B cell (primary cell): ENCODE measurements around the gene TMEM114. TPM values are rescaled to one million over a fixed set of nuclear protein-coding genes. Genes with fewer than 3 reads are reported as not detected.

ENCODE experiments used
- ATAC-seq: fragments of 200-7000 bp; cut with Tn5 transposase; one replicate; pipeline ENCODE4 v1.10.0; 2021; ENCODE audit warnings: low read depth, mild to moderate bottlenecking, moderate number of reproducible peaks, moderate library complexity
- CTCF ChIA-PET: fragments of 350-600 bp; sonication (Branson Sonifier 250); formaldehyde crosslinking; loops from one replicate; lab custom pipeline; 2021; ENCODE audit warnings: antibody characterized with exemption, inconsistent platforms; lab: Charles Lee
- POLR2A ChIA-PET: fragments of 350-600 bp; sonication (Branson Sonifier 250); formaldehyde crosslinking; loops from one replicate; lab custom pipeline; 2021; ENCODE audit warnings: antibody characterized with exemption; lab: Charles Lee
- DNase-seq: peaks from one replicate; pipeline ENCODE4 v3.0.0; 2013
- H2AFZ ChIP-seq: 2 replicates; pipeline ENCODE4 v1.6.1; 2012; ENCODE audit warnings: mild to moderate bottlenecking, low read depth, low read length; ENCODE audit not compliant: insufficient read depth, poor library complexity, severe bottlenecking
- H3K27ac ChIP-seq, 2 donors: 1 replicate in 1 of 2; 2 replicates in 1 of 2; pipeline ENCODE4 v1.5.1; 2012 to 2013; ENCODE audit warnings: low read length in 2 of 2, mild to moderate bottlenecking in 2 of 2, moderate library complexity in 1 of 2
- H3K27me3 ChIP-seq, 4 experiments: fragments of 200-600 bp in 1 of 4; sonication (generic) in 1 of 4; replicated peaks in 1 of 4; 1 replicate in 2 of 4; 2 replicates in 2 of 4; pipeline versions ENCODE4 v1.6.1 to v1.7.0; 2013 to 2016; ENCODE audit warnings: low read length in 3 of 4, mild to moderate bottlenecking in 2 of 4, mixed read lengths in 1 of 4, moderate library complexity in 1 of 4; ENCODE audit not compliant: insufficient read depth in 4 of 4, control insufficient read depth in 3 of 4; ENCODE audit errors: control extremely low read depth in 1 of 4
- H3K36me3 ChIP-seq, 2 experiments: replicated peaks in 1 of 2; 1 replicate in 1 of 2; 2 replicates in 1 of 2; pipeline versions ENCODE4 v1.6.1 to v1.7.1; 2013; ENCODE audit warnings: low read length in 1 of 2; ENCODE audit not compliant: insufficient read depth in 2 of 2, control insufficient read depth in 1 of 2; ENCODE audit errors: control extremely low read depth in 1 of 2, extremely low read depth in 1 of 2
- H3K4me1 ChIP-seq, 2 donors: fragments of 200-600 bp in 1 of 2; sonication (generic) in 1 of 2; 1 replicate in 1 of 2; 2 replicates in 1 of 2; pipeline versions ENCODE4 v1.5.1 to v1.6.1; 2013 to 2017; ENCODE audit warnings: low read length in 2 of 2; ENCODE audit not compliant: control insufficient read depth in 2 of 2, insufficient read depth in 2 of 2
- H3K4me2 ChIP-seq: replicated peaks from 2 replicates; pipeline ENCODE3; 2012; ENCODE audit warnings: mild to moderate bottlenecking, low read depth, low read length; ENCODE audit not compliant: poor library complexity, severe bottlenecking
- H3K4me3 ChIP-seq, 5 experiments: fragments of 200-600 bp in 1 of 5; sonication (generic) in 1 of 5; 1 replicate in 3 of 5; 2 replicates in 2 of 5; pipeline versions ENCODE4 v1.5.1 to v1.7.0; 2011 to 2016; ENCODE audit warnings: low read length in 4 of 5, mild to moderate bottlenecking in 4 of 5, low read depth in 2 of 5, control low read depth in 1 of 5, moderate library complexity in 1 of 5; ENCODE audit not compliant: insufficient read depth in 1 of 5; ENCODE audit errors: control extremely low read depth in 1 of 5, extremely low read depth in 1 of 5
- H3K79me2 ChIP-seq: fragments of 200-600 bp; sonication (generic); one replicate; pipeline ENCODE4 v1.6.0; 2016; ENCODE audit warnings: low read length; ENCODE audit not compliant: control insufficient read depth, insufficient read depth
- H3K9ac ChIP-seq: fragments of 200-600 bp; sonication (generic); 2 replicates; pipeline ENCODE4 v1.6.1; 2017; ENCODE audit warnings: mild to moderate bottlenecking, low read length, moderate library complexity
- H3K9me3 ChIP-seq, 3 donors: one replicate each; pipeline versions ENCODE4 v1.6.1 to v1.7.1; 2013; ENCODE audit warnings: low read length in 2 of 3; ENCODE audit not compliant: control insufficient read depth in 2 of 3, insufficient read depth in 1 of 3; ENCODE audit errors: control extremely low read depth in 1 of 3
- H4K20me1 ChIP-seq: 2 replicates; pipeline ENCODE4 v1.6.0; 2012; ENCODE audit warnings: mild to moderate bottlenecking, low read length; ENCODE audit not compliant: insufficient read depth, control insufficient read depth, poor library complexity, severe bottlenecking
- H3K27ac Mint-ChIP-seq: one replicate; pipeline ENCODE4 v1.8.0; 2021; ENCODE audit warnings: mixed read lengths
- H3K27me3 Mint-ChIP-seq: one replicate; pipeline ENCODE4 v1.8.0; 2021; ENCODE audit warnings: mixed read lengths
- H3K4me1 Mint-ChIP-seq: one replicate; pipeline ENCODE4 v1.8.0; 2021; ENCODE audit warnings: mixed read lengths
- H3K4me3 Mint-ChIP-seq: one replicate; pipeline ENCODE4 v1.8.0; 2021; ENCODE audit warnings: mixed read lengths
- H3K9me3 Mint-ChIP-seq: one replicate; pipeline ENCODE4 v1.8.0; 2022; ENCODE audit warnings: mixed read lengths; ENCODE audit not compliant: insufficient read depth
- EZH2 ChIP-seq: IDR thresholded peaks from 2 replicates; pipeline ENCODE4 v1.6.1; 2012; ENCODE audit warnings: borderline replicate concordance, low read depth, mild to moderate bottlenecking, moderate library complexity, low read length; ENCODE audit not compliant: insufficient read depth, poor library complexity, severe bottlenecking
- WGBS: methylation state at CpG from one replicate; pipeline ENCODE4 v1.1.5; 2013; ENCODE audit warnings: missing lambda C conversion rate; ENCODE audit not compliant: insufficient coverage; 5-methylcytosine and 5-hydroxymethylcytosine counted together
- intact Hi-C: fragments of 100-400 bp; cut with micrococcal nuclease; formaldehyde crosslinking; loops from one replicate; pipeline ENCODE4 v1.10.0; 2022
- polyA plus RNA-seq: library from polyadenylated mRNA; depleted of rRNA; stranded (reverse); fragments of >200 nt; gene quantifications from 2 replicates; pipeline ENCODE4 v1.2.3, GENCODE V29; 2012
- total RNA-seq, 2 donors: library from RNA; stranded (reverse); fragments of 120-200 nt in 1 of 2; gene quantifications; 1 replicate in 1 of 2; 2 replicates in 1 of 2; pipeline versions ENCODE4 v1.2.3 to v1.2.4, GENCODE V29; 2013 to 2022
- TF ChIP-seq, protein P1 (sequence below): fragments of 200-600 bp; IDR thresholded peaks from one replicate; pipeline ENCODE4 v1.8.0; 2022; ENCODE audit warnings: antibody characterized with exemption, mild to moderate bottlenecking

Gene TMEM114
- total and polyA plus RNA-seq, 2 donors (not counting 1 experiment from before 2014, with no cell fraction given): not detected

- H3K36me3 ChIP-seq: no peaks in the 10 kb centered on the region
- ChIA-PET POLR2A (no interaction called here), CTCF (no interaction called here)
- H3K27me3 Mint-ChIP-seq: peaks cover 17% of the 10 kb centered on the region
- intact Hi-C loops: no loop called here
- H3K4me1 Mint-ChIP-seq: no peaks in the 10 kb centered on the region
- DNase-seq: no peak
- H3K4me3 Mint-ChIP-seq: no peak overlapping the region
- no peak overlapping the region for H3K27ac ChIP-seq
- no peaks in the 10 kb centered on the region for H3K4me1 ChIP-seq
- H3K4me2 ChIP-seq: no peak overlapping the region
- no peak overlapping the region for H3K9ac ChIP-seq
- no peaks in the 10 kb centered on the region for H3K27me3 ChIP-seq
- H3K27ac Mint-ChIP-seq: no peak overlapping the region
- H3K4me3 ChIP-seq: no peak overlapping the region
- H2AFZ ChIP-seq: no peak overlapping the region
- H3K9me3 ChIP-seq: no peaks in the 10 kb centered on the region
- no peak for ATAC-seq
- no peaks in the 10 kb centered on the region for H4K20me1 ChIP-seq
- H3K79me2 ChIP-seq: no peaks in the 10 kb centered on the region
- H3K9me3 Mint-ChIP-seq: no peaks in the 10 kb centered on the region
- TF ChIP-seq, protein P1, sequence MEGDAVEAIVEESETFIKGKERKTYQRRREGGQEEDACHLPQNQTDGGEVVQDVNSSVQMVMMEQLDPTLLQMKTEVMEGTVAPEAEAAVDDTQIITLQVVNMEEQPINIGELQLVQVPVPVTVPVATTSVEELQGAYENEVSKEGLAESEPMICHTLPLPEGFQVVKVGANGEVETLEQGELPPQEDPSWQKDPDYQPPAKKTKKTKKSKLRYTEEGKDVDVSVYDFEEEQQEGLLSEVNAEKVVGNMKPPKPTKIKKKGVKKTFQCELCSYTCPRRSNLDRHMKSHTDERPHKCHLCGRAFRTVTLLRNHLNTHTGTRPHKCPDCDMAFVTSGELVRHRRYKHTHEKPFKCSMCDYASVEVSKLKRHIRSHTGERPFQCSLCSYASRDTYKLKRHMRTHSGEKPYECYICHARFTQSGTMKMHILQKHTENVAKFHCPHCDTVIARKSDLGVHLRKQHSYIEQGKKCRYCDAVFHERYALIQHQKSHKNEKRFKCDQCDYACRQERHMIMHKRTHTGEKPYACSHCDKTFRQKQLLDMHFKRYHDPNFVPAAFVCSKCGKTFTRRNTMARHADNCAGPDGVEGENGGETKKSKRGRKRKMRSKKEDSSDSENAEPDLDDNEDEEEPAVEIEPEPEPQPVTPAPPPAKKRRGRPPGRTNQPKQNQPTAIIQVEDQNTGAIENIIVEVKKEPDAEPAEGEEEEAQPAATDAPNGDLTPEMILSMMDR: no peak
- no peak for TF ChIP-seq EZH2
- WGBS: no CpG with 5 or more reads among the region's 5 CpGs
These were observed 70.7 kb downstream of the TMEM114 start for GRCh38 chr16:8519643-8520042.

Other genes starting within 250 kb of the TMEM114 start
- gene METTL22, start 31.2 kb upstream of the TMEM114 start, total RNA-seq: 62.9 and 73.8 TPM in 2 replicates
- gene METTL22, start 31.2 kb upstream of the TMEM114 start, polyA plus RNA-seq: 48.3 and 49.5 TPM in 2 replicates
- gene ABAT, start 84.1 kb upstream of the TMEM114 start, total RNA-seq: 13.8 and 14.3 TPM in 2 replicates
- gene ABAT, start 84.1 kb upstream of the TMEM114 start, polyA plus RNA-seq: 6.2 and 9.8 TPM in 2 replicates
- 13.9 and 16.7 TPM in 2 replicates for gene TMEM186, start 207.1 kb upstream of the TMEM114 start, total RNA-seq
- gene TMEM186, start 207.1 kb upstream of the TMEM114 start, polyA plus RNA-seq: 4.2 and 5.8 TPM in 2 replicates
- 45.3 and 47.5 TPM in 2 replicates for gene PMM2, start 207.3 kb upstream of the TMEM114 start, total RNA-seq
- 15.8 and 16.3 TPM in 2 replicates for gene PMM2, start 207.3 kb upstream of the TMEM114 start, polyA plus RNA-seq